ENCODE measurements around the gene UQCRHL.
"Not testable (repeated sequence)": the region's sequence is repeated elsewhere in the genome, so short reads cannot be mapped to it uniquely, and the experiment has no call there.

UQCRHL gene

GRCh38 chr1:15807549-15807948 lies at the start of gene UQCRHL:
Gene UQCRHL (minus strand): TSS chr1:15807649. CDS start chr1:15807649, 0 bp downstream.
- not testable (repeated sequence) for DNase-seq

GRCh38 chr1:15856888-15857287 lies 49.4 kb upstream of the UQCRHL start:
- DNase-seq: no peak

- DNase-seq: no peak
Observed at GRCh38 chr1:15852828-15853302, 45.4 kb upstream of the UQCRHL start.

- DNase-seq: no peak
Observed at GRCh38 chr1:15852036-15852827, 44.8 kb upstream of the UQCRHL start.

GRCh38 chr1:15851210-15852035 lies 44.0 kb upstream of the UQCRHL start:
- no peak for DNase-seq

GRCh38 chr1:15850471-15851001 lies 43.1 kb upstream of the UQCRHL start:
- DNase-seq: no peak

GRCh38 chr1:15849775-15850324 lies 42.4 kb upstream of the UQCRHL start:
- no peak for DNase-seq

GRCh38 chr1:15848929-15849774 lies 41.7 kb upstream of the UQCRHL start:
- DNase-seq: peak; percentile 57

GRCh38 chr1:15848143-15848928 lies 40.9 kb upstream of the UQCRHL start:
- peak; percentile 55 for DNase-seq

- DNase-seq: no peak
Observed at GRCh38 chr1:15847893-15848142, 40.4 kb upstream of the UQCRHL start.

- peak; percentile 97 for DNase-seq
Observed at GRCh38 chr1:15847100-15847892, 39.8 kb upstream of the UQCRHL start, which contains the start of gene SPEN. Gene SPEN (plus strand): TSS chr1:15847707. CDS start chr1:15848068, 361 bp downstream.

- DNase-seq: not testable (repeated sequence)
Observed at GRCh38 chr1:15846056-15846455, 38.6 kb upstream of the UQCRHL start.

GRCh38 chr1:15843826-15844572 lies 36.5 kb upstream of the UQCRHL start:
- DNase-seq: no peak

- DNase-seq: no peak
Observed at GRCh38 chr1:15838721-15839120, 31.3 kb upstream of the UQCRHL start.

GRCh38 chr1:15837931-15838330 lies 30.5 kb upstream of the UQCRHL start:
- no peak for DNase-seq

- DNase-seq: no peak
Observed at GRCh38 chr1:15836772-15837669, 29.6 kb upstream of the UQCRHL start.

- DNase-seq: not testable (repeated sequence)
Observed at GRCh38 chr1:15836511-15836771, 29.0 kb upstream of the UQCRHL start.

- DNase-seq: peak; percentile 99
Observed at GRCh38 chr1:15835741-15836510, 28.5 kb upstream of the UQCRHL start.

All from activated effector memory CD4-positive, alpha-beta T cell treated with Interleukin-2 at 50 U/mL for 16 hours (primary cell).